NOMO-1 treated with DMSO at 0.1 percent for 48 hours (cell line): ENCODE results near the gene RSRC1.
"Not testable (repeated sequence)": the region's sequence is repeated elsewhere in the genome, so short reads cannot be mapped to it uniquely, and the experiment has no call there.

Source experiments
- DNase-seq: peaks from one replicate; lab custom pipeline; 2025; ENCODE audit not compliant: unreplicated experiment; lab: John Stamatoyannopoulos, UW

RSRC1 gene

DNA sequence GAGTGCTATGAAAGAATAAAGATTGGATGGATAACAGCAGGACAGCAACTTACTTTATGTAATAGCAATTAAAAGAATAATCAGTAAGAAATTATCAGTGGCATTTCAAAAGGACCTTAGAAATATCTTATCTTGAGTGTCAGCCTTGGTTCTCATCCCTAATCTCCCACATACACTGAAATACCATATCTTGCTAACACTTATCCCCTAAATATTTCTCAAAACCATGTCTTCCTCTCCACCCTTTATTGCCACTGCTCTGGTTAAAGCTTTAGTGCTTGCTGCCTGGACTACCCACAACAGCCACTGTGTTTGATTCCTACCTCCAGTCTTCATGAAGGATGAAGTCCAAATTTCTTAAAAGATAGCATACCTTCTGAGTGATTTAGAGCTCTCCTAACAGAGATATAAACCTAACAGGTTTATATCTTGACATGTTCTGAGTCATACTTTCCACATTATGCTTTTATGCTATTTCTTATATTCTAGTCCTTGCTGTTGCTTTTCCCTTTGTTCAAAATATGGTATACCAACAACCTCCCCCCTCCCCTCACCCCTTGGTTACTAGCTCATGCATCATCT is 202.8 kb downstream of the RSRC1 start:
- DNase-seq = no peak

GRCh38 chr3:158313338-158313927 is 203.5 kb downstream of the RSRC1 start:
- peak; percentile 49 for DNase-seq

DNA sequence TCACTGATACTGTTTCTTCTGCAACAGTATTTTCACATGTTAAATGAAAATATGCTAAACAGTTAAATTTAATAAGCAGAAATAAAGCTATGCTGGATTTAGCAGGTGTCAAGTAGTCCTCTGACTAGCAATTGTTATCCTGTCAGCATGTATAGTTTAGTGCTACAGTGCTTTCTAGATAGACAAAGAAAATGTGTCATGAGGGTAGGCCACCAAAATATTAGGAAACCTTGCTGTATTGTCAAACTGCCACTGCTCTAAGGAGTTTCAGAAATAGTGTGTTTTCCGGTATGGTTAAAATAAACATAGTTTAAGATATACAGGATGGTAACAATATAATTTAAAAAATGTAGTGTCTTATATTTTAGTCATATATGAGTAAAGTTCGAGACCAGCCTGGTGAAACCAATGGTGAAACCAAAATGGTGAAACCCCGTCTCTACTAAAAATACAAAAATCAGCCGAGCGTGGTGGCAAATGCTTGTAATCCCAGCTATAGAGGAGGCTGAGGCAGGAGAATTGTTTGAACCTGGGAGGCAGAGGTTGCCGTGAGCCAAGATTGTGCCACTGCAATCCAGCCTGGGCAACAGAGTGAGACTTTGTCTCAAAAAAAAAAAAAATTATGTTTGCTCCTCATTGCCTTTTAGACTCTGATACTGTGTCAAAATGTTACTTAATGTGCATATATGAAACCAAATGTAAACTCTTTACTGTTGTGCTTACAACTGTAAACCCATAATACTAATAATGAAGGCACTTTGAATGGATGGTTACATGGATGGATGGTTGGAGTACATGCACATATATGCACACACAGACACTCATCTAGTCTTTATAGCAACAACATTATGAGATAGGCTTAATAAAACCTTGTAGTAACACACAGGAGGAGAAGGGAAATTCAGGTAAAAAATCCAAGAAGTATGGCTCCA is 204.8 kb downstream of the RSRC1 start:
- no peak for DNase-seq

DNA sequence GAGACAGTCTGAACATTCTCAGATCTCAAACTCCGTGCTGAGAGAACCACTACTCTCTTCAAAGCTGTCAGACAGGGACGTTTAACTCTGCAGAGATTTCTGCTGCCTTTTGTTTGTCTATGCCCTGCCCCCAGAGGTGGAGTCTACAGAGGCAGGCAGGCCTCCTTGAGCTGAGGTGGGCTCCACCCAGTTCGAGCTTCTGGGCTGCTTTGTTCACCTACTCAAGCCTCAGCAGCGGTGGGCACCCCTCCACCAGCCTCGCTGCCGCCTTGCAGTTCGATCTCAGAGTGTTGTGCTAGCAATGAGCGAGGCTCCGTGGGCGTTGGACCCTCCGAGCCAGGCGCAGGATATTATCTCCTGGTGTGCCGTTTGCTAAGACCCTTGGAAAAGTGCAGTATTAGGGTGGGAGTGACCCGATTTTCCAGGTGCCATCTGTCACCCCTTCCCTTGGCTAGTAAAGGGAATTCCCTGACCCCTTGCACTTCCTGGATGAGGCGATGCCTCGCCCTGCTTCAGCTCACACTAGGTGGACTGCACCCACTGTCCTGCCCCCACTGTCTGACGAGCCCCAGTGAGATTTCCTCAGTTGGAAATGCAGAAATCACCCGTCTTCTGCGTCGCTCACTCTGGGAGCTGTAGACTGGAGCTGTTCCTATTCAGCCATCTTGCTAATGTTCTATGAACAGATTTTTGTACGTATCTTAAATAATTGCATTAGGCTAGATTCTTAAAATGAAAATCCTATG is 220.0 kb downstream of the RSRC1 start:
- not testable (repeated sequence) for DNase-seq

GRCh38 chr3:158330870-158331269 is 221.0 kb downstream of the RSRC1 start:
- no peak for DNase-seq

DNA sequence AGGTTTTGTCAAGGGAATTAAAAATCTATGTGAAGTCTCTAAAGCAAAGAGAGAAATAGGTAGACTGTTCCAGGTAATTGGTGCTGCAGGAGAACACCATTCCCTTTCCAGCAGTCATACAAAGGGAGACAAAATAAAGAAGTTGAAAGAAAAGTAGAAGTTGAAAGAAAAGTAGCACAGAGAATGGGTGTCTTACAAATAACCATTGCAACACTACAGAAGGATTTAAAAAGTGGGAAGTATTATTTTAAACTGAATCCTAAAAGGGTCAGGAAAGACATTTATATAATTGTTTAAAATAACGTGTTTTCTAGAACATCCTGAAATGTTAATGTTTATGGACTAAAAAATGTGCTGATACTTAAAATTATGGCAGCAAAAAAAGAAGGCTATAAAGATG is 223.8 kb downstream of the RSRC1 start:
- DNase-seq = peak; percentile 48

- DNase-seq = no peak
These were observed 227.2 kb downstream of the RSRC1 start for GRCh38 chr3:158337110-158337509.

- DNase-seq = no peak
These were observed 229.7 kb downstream of the RSRC1 start for GRCh38 chr3:158339638-158340037.

- DNase-seq = not testable (repeated sequence)
These were observed 231.1 kb downstream of the RSRC1 start for GRCh38 chr3:158340951-158341350.

- no peak for DNase-seq
These were observed 238.1 kb downstream of the RSRC1 start for GRCh38 chr3:158347966-158348365.

DNA sequence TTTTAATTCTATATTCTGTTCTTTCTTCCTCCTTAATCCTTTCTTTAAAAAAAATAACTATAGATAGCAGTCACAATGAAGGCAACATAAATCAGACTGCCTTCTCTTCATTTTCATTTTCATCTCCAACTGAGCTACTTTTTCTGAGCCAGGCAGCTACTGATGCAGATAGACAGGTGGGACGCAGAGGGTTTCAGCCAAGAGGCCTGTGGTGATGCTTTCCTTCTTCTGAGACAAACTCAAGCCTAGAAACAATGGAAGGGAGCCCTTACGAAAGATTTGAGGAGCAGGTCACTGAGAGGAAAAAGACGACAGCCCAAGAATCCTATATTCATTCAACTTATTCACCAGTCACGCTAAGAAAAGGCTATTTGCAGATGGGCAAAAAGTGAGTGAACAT is 241.1 kb downstream of the RSRC1 start:
- no peak for DNase-seq

GRCh38 chr3:158352551-158352950 is 242.7 kb downstream of the RSRC1 start:
- DNase-seq = peak; percentile 98

DNA sequence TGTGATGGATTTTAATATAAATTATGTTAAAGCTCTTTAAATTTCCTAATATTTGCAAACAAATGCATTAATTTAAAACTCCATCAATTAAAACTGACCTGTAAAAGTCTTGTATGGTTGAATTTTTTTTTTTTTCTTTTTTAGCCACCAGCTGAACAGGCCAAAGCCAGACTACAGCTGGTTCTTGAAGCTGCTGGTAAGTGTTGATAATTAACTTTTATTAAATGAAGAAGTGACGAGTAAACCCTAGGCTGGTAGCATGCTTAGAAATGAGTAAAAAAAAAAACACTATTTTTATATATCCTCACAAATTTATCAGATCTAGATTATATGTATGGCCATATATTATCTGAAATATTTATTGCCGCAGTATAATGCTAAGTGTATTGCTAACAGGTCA is 244.8 kb downstream of the RSRC1 start:
- no peak for DNase-seq

DNA sequence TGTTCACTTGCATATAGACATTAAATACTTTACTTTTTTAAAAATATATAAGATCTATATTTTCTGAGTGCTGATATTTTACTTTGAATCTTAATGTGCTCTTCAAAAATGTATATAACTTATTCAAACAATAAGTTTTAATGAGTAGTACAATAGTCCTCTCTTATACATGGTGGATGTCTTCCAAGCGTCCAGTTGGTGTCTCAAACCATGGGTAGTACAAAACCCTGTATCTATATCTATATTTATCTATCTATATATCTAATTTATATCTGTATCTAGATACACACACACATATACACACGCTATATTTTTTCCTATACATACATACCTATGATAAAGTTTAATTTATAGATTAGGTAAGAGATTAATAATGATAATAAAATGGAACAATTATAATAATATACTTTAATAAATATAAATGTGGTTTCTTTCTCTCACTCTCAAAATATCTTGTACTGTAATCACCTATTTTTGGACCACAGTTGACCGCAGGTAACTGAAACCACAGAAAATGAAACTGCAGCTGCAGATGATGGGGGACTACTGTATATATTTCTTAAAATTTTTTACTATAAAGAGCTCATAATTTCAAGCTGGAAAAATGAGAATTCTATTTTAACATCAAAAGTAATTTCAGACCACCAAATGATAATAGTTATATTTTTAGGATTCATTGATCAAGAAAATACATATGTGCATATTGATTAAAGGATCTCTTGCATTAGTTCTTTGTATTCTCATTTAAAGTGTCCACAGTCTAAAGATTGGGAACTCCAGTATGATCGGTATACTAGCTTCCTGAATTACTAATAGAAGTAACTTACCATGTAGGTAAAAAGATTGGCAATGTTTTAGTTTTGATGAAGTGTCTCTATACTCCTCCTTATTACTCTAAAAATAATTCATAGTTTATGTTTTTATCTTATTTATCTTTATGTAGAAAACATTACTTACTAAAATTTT is 246.0 kb downstream of the RSRC1 start:
- peak; percentile 34 for DNase-seq

DNA sequence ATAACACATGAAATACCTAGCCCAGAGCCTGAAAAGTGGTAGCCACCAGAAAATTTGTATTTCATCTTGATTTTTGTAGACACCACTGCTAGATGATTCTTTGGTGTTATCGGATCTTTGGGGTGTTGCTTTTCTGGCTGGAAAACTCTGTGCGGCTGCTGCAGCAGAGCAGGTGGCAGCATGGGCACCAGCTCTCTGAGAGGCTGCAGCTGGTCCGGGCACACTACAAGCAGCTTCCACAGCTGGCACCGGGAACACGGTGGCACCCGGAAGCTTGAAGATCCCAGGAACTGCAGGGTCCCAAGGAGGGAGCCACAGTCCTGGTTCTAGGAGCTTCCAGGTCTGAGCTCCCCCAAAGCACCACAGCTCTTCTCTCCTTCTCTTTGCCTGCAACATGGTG is 249.4 kb downstream of the RSRC1 start:
- no peak for DNase-seq

DNA sequence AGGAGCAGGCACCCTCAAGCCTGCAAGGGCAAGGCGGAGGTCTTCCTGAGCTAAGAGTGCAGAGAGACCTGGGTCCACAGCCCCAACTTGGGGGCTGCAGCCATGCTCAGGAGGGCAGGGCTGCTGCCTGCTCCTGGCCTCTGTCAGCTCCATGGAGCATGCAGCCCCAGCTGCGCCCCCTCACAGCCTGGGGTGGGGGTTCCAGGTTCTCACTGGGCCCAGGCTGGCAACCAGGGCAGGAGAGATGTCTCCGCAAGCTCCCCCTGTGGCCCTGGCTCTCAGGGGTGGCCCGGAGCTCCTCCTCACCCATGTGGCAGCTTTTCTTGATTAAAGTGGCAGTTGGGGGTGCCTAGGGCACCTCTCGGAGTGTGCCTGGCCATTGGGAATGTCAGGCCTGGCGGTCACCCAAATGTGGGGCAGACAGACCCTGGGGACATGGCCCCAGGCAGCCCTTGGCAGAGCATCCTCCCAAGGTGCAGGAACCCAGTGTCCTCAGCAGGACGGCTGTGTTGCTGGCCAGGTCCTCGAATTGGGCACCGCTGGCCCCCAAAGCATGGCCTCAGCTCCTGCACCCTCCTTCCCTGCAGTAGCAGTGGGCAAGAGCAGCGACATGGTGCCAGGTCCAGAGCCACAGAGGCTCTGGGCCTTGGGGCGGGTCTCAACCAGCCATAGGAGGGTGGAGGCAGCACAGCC is 251.0 kb downstream of the RSRC1 start:
- no peak for DNase-seq

DNA sequence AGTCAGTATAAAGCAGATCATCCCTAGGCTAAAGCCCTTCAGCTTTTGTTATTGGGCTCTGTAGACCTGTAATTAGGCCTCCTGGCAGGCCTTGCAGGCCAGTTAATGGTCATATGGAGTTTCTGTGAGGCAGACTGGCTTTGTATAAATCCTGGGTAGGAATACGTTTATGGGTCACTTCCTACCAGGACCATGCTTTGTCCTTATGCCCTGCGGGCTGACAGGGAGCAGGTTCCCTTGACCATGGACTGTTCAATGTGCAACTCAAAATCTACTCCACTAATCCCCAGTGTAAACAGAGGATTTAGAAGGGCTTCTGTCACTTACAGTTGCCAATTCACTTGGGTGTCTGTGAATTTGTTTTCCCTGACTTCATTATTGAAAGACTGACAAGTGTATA is 258.4 kb downstream of the RSRC1 start:
- DNase-seq = no peak

DNA sequence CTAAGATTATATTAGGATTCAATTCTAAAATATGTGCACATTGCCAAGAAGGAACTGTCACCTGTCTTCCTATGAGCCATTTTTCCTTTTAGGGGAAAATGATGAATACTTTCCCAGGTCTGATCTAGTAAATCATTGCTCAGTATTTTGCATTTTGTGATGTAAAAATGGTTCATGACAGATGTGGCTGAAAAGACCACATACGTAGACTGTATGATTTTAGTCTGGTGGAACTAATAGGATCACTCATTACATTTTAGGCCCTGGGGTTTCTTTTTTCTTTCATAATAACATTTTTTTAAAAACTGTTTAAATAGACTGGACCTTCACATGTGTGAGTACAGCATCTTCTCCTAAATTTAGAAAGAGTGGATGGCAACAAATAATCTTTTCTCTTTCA is 259.4 kb downstream of the RSRC1 start:
- no peak for DNase-seq

- no peak for DNase-seq
These were observed 269.6 kb downstream of the RSRC1 start for GRCh38 chr3:158379517-158379916.
